ENCODE data around the gene PLEKHD1. TPM values are rescaled to one million over a fixed set of nuclear protein-coding genes. Genes with fewer than 3 reads are reported as not detected.

The PLEKHD1 gene
- total and polyA plus RNA-seq, 2 of the 8 experiments (the other 6 are each of a cell fraction or from before 2014, with no cell fraction given), result 0.24 to 0.48 TPM

GRCh38 chr14:69572030-69572840 lies 87.7 kb downstream of the PLEKHD1 start:
- H3K79me2 ChIP-seq (ENCODE audit: control insufficient read depth in 1 of 2, insufficient read depth in 2 of 2, low read length in 2 of 2), result no peaks in the 10 kb centered on the region
- no peak overlapping the region for H2BK20ac ChIP-seq (ENCODE audit: low read length)
- no peak overlapping the region for H2AFZ ChIP-seq (ENCODE audit: low read length)
- peak overlapping the region; percentile 1 to 44 (median 9); a peak in 3 of 8 replicates for H3K4me3 ChIP-seq (ENCODE audit: extremely low read depth in 1 of 4, insufficient read depth in 2 of 4, low read depth in 3 of 4, low read length in 4 of 4)
- H3K9me3 ChIP-seq (ENCODE audit: insufficient read depth in 2 of 2, low read depth in 1 of 2, low read length in 1 of 2), result peaks cover 0 to 23% of the 10 kb centered on the region in 2 experiments; a peak in 2 of 4 replicates
- no peak overlapping the region for H3K23ac ChIP-seq (ENCODE audit: insufficient read length)
- H3K4me1 ChIP-seq (replicated peaks in 1 of 4; ENCODE audit: control insufficient read depth in 3 of 4, insufficient read depth in 4 of 4, low read length in 3 of 4), result peaks cover 0 to 9% (median 7%) of the 10 kb centered on the region in 4 experiments; a peak in 4 of 7 replicates
- H3K14ac ChIP-seq (ENCODE audit: insufficient read length), result no peak overlapping the region
- no peak overlapping the region for H3K56ac ChIP-seq (replicated peaks; ENCODE audit: insufficient read length, low read depth, low read length)
- peaks cover 24 to 48% (median 40%) of the 10 kb centered on the region in 4 experiments for H3K27me3 ChIP-seq (replicated peaks in 1 of 4; ENCODE audit: control insufficient read depth in 3 of 4, extremely low read depth in 1 of 4, insufficient read depth in 3 of 4, low read length in 3 of 4)
- peak overlapping the region; percentile 78; the same call in 1 of the 2 replicates for H2BK12ac ChIP-seq (ENCODE audit: low read depth, low read length)
- no peak overlapping the region for H2BK120ac ChIP-seq (replicated peaks; ENCODE audit: low read depth, low read length)
- 84% methylated on average over 45 of the region's 112 CpGs; no CpG with 5 or more reads in 1 of the 2 experiments for WGBS, 2 experiments (ENCODE audit: extremely low coverage in 1 of 2, insufficient coverage in 1 of 2, insufficient read length in 1 of 2, insufficient replicate concordance in 2 of 2, low coverage in 1 of 2, low lambda C conversion rate in 2 of 2, missing lambda C conversion rate in 1 of 2)
- H4K8ac ChIP-seq (ENCODE audit: extremely low read depth, insufficient read depth, low read length), result peak overlapping the region; percentile 31; the same call in 1 of the 2 replicates
- H3K27ac ChIP-seq (ENCODE audit: low read depth, low read length), result no peak overlapping the region
- no peak overlapping the region for H3K9ac ChIP-seq (replicated peaks in 1 of 4; ENCODE audit: extremely low read depth in 1 of 4, low read depth in 3 of 4, low read length in 3 of 4)
- peak overlapping the region; percentile 71; the same call in 1 of the 2 replicates for H3K18ac ChIP-seq (ENCODE audit: extremely low read depth, low read length)
- no peaks in the 10 kb centered on the region for H3K79me1 ChIP-seq (ENCODE audit: low read depth, low read length)
- H3K4ac ChIP-seq (replicated peaks; ENCODE audit: insufficient read length, low read depth, low read length), result no peak overlapping the region
- peak overlapping the region; percentile 35 to 58 for H3K4me2 ChIP-seq (ENCODE audit: insufficient read depth in 1 of 2, low read depth in 2 of 2, low read length in 2 of 2)
- H2AK5ac ChIP-seq (ENCODE audit: low read depth, low read length), result no peak overlapping the region
- ChIA-PET POLR2A (ENCODE audit: partially characterized antibody) (interaction anchor here (0.7 to 2.3 kb wide), 11 partner anchors 12 to 195 kb away, joined by 3 to 14 read pairs (median 3); partner anchors contain the start of genes PLEKHD1, SRSF5 and SUSD6), CTCF (ENCODE audit: partially characterized antibody) (interaction anchor here (0.6 to 6.5 kb wide), 18 partner anchors 9 to 306 kb away, joined by 3 to 96 read pairs (median 4); no protein-coding TSS in a partner anchor)
- peaks cover 10% of the 10 kb centered on the region; the same call in 1 of the 2 replicates for H3K23me2 ChIP-seq (ENCODE audit: low read depth, low read length)
- no peaks in the 10 kb centered on the region for H4K20me1 ChIP-seq (replicated peaks in 1 of 2; ENCODE audit: control insufficient read depth in 1 of 2, insufficient read depth in 2 of 2, low read length in 2 of 2)
- H3K36me3 ChIP-seq (ENCODE audit: control insufficient read depth in 2 of 4, insufficient read depth in 4 of 4, low read length in 3 of 4), result peaks cover 0 to 26% (median 4%) of the 10 kb centered on the region in 4 experiments; a peak in 3 of 8 replicates
- no peak for FAIRE-seq
- H2BK5ac ChIP-seq (ENCODE audit: low read depth, low read length), result no peak overlapping the region
- no peak overlapping the region for H4K91ac ChIP-seq (replicated peaks; ENCODE audit: insufficient read length, low read length)
- no peak overlapping the region for H4K5ac ChIP-seq (ENCODE audit: insufficient read length, low read depth, low read length)
- DNase-seq (ENCODE audit: low read depth in 1 of 2, low spot score in 2 of 2), result peak in 1 of 2 experiments; percentile 69
- no peak overlapping the region for H2BK15ac ChIP-seq (ENCODE audit: low read length)
- TF ChIP-seq EGR1 (IDR thresholded peaks at IDR 0.05; ENCODE audit: borderline replicate concordance, low read depth, low read length) (no peak), TAF1 (IDR thresholded peaks at IDR 0.05; ENCODE audit: low read depth, low read length) (no peak), USF2 (IDR thresholded peaks at IDR 0.05; ENCODE audit: low read length) (no peak), CTCF (IDR thresholded peaks at IDR 0.05; ENCODE audit: control extremely low read depth in 1 of 3, insufficient read depth in 1 of 3, low read depth in 1 of 3, low read length in 3 of 3) (no peak), E2F6 (IDR thresholded peaks at IDR 0.05) (peak; percentile 68)
